Stimulated activated CD4-positive, alpha-beta T cell treated with anti-CD3 and anti-CD28 coated beads, Interleukin-2, amount 100 ng/mL, for 48 hours (primary cell): ENCODE measurements around the gene ARVCF.

Source experiments
- DNase-seq, 2 donors: peaks; one replicate each; pipeline ENCODE4 v3.0.0-alpha.2; 2020

ARVCF gene

DNA sequence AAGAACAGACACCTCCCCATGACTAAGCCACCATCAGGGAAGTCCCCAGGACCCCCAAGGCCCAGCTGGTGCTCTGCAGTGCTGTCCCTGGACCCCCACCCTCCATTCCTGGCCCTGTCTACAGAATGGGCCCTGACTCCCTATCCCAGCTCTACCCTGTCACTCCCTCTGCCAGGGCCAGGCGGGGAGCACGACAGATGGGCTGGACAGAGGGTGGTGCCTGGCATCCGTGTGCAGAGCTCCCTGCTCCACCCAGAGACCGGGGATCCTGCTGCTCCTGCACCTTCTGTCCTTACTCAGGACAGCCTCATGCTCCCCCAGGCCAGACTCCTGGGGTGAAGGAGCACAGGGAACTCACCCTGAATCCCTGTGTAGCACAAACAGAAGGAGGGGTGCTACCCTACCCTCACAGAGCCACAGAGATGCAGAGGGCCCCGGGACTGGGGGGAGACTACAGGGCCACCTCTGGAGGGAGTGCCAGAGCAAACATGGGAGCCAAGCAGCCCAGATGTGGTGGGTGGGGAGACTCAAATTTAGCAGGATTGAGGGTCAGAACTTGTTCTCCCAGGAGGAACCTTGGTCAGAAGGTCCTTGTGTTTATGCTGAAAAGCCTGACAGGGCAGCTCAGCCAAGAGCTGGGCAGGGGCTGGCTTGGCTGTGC, 2.0 kb downstream of the ARVCF start:
- no peak for DNase-seq

DNA sequence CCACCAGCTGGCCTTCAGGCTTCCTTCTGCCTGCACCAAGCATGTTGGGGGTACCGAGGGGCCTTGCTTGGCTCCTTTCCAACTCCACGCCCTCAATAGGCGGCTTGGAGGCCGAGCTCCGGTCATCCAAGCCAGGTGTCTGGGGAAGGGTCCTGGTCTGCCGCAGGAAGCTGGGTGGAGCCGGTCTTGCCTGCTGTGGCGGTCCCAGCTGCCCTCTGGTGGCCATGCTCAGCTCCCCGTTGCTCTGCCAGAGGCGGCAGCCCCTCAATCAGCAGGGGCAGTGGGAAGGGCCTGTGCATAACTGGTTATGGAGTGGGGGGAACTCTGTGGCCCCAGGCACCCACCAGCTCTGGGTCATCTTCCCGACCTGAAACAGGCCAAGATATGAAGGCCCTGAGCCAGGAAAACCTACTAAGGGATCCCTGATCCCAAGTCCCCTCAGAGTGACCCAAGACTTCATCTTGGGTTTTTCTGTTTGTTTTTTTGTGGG, 3.2 kb downstream of the ARVCF start:
- peak in 1 of 2 donors; percentile 22 for DNase-seq

DNA sequence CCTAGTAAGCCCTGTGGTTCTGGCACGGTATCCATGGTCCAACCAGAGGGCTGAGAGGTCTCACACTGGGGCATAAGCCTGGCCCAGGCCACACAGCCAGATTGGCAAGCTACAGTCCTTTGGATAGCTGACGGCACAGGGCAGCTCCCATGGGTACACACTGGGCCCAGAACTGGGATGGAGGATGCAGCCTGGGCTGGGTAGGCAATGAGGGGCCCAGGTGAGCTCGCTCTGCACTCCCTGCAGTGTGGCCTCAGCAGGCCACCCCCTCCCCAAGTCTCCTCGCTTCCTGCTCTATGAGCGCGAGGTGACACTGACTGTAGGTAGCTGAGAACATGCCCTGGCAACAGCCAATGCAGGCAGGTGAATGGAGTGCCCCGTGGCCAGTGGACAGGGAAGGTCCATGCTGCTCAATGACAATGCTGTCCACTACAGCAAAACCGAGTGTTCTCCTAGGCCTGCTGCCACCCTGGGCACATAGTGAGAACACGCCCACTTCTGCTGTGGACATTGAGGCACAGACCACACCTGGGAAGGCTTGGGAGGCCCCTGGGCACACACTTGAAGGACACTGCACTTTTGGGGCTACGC, 3.8 kb downstream of the ARVCF start:
- no peak for DNase-seq

DNA sequence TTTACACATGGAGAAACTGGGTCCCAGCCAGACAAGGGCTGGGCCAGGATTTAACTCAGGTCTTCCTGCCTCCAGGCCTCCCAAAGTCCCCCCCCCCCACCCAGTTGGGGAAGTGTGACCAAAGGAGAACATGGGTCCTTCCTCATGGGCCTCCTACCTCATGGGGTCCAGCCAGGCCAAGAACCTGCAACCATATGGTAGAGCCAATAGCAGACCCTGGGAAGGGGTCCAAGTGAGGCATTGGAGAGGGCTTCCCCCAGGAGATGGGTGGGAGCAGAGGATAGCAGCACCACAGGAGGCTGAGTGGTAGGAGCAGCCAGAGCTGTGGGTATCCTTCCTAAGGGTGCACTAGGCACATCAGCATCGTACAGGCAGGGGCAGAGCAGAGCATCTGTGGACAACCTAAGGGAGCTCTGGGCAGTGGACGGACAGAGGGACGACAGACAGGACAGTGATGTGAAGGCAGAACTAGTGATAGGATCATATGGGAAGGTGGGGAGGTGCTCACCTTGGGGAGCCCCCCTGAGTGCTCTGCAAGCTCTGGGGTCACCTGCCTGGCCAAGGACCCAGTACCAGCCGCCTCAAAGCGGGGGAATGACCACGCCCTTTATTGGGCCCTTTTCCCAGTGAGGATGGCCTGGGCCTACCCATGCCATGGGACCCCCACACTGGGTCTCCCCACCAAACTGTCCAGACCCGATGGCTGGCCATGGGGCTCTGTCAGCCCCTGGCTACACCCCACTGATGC, 4.5 kb downstream of the ARVCF start:
- DNase-seq = no peak

DNA sequence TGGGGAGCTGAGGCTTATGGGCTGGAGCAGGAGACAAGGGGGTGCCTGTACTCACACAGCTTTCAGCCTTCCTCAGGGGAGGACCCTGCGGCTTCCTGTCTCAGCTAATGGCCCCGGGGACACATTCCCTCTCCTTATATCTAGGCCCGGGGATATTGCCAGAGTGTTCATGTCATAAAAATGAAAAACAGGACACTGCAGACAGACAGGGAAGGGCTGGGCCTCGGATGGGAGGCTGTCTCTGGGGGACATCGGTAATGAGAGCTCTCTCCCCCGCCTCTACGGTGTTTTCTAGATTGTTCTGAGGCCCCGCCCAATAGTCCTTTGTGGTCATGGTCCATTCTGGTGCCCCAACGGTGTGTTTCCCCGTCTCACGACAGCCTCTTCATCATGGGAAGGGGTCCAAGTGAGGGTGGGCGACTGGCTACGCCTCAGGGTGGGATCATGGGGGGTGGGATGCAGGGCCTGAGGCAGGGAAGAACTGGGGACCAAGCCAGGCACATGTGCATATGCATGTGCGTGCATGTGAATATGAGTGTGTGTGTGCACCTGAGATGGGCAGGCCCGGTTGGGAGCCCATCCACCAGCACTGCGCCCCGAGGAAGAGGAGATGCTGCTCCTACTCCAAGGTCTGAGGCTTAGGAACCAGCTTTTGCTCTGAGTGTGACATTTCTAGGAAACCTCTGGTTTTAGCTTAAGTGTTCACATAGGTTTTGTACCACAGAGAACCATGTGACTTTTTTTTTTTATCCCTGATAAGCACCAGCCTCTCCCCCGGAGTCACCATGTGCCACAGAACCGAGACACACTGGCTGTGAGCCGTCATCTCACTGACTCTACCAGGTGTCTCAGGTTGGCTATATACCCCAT, 5.3 kb downstream of the ARVCF start:
- DNase-seq = no peak

DNA sequence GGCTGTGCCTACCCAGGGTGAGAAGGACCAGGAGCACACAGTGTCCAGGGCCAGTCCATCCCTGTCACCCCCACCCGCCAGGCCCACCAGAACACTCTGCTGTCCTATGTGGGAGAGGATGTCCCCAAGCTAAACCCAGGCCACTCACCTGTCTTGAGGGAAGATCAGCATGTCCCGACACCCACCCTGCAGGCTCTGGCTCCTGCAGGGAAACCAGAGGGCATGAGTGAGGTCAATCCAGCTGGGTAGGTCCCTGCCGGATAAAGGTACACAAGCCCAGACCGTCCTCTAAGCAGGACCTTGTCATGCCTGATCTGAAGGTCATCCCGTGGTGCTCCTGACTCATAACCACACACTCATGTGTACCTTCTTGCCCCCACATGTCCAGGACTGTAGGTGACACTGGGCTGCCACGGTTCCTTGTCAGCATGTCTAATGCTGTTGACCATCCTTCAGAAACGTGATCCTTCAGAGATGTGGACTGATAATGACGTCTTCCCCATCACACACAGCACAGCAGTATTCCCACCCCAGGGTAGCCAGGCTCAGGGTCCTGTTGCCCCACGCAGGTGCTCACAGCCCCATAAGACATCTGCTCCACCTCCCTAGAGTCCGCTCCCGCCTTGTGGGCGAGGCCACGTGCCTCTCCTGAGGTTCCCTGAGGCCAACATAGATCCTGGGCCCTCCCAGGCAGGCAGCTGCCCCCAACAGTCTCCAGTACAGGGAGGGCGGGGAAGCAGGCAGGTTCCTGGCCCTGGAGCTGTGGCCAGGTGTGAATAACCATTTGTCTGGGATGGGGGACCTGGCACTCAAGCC, 6.1 kb downstream of the ARVCF start:
- DNase-seq = no peak

DNA sequence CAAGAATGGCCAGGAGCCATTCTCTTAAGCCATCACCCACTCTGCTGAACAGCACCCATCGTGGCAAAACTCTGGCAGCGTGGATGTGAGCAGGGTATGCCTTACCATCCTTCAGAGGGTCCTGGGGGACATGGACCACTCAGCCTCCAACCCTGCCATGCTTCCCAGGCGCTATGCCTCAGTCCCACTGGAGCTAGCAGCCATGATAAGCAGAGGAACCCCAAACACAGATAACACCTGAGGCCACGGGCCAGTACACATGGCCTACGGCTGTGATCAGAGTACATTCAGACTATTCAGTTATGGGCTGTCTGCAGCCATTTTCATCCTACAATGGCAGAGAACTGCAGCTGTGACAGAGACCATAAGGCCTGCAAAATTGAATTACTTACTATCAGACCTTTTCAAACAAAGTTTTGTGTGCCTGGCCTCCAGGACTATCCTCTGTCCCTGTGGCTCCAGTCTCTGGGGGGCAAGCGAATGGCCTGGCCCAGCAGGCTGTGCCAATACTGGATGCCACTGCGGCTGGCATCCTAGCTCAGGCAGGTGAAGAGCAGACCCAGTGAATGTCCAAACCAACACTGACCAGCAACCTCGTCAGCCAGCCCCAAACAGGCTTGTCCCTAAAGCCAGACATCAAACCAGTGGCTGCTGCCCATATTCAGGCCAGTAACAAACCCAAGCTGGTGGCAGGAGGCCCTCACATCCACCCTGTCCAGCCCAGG, 6.9 kb downstream of the ARVCF start:
- no peak for DNase-seq

DNA sequence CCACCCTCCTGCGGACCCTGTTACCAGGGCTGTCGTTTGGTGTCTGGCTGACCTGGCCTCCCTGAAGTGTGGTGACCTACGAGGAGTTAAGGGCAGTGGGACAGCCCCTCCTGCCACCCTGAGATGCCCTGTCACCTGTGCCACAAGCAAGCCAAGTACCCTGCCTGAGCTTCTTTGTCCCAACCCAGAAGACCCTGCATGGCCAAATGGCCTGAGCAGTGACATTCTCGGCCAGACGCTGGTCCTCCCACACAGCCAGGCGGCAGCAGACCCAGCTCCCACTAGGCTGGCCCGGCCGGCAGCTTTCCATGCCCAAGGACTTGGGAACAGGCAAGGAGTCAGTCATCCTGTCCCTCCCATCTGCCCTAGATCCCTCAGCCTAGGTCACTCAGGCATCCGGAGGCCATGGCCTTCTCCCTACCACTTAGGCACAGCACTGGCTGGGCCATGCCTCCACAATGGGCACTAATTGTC, 7.6 kb downstream of the ARVCF start:
- no peak for DNase-seq

DNA sequence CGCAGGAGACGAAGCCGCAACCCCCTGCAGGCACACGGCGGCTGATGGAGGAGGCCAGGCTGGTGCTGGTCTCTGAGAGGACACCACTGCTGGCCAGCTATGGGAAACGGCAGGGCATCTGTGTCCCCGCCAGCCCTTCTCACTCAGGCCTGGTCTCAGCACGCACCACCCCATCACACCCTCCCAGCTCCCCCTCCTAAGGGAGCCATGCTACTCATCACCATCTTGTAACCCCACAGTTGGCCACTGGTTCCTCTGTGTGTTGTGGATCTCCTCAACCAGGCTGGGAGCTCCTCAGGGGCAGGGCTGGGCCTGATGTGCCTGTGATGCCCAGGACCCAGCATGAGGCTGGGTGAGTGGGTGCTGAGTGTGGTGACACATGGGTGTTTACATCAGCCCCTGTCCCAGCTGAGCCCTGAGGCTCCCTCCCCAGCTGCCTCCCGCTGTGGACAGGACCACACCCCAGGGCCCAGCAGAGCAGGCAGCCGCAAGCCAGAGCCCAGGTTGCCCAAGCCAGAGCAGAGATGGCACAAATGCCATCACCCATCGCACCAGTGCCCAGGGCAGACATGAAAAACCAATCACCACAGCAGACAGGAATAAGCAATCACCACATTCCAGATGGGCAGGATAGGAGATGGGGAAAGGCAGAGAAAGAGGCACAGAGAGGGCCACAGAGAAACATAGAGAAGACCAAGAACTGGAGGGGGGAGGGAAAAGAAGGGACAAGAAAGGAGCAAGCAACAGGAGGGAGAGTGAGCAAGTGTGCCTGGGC, 8.2 kb downstream of the ARVCF start:
- no peak for DNase-seq

DNA sequence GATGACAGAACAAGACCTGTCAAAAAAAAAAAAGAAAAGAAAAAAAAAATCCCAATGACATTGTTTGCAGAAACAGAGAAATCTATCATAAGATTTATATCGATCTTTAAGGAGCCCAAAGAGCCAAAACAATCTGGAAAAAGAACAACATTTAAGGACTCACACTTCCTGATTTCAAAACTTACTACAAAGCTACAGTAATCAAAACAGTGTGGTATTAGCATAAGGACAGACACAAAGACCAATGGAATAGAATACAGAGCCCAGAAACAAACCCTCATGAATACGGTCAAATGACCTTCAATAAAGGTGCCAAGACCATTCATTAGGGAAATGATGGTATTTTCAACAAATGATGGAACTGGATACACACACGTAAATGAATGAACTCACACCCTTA, 12.2 kb downstream of the ARVCF start:
- no peak for DNase-seq

DNA sequence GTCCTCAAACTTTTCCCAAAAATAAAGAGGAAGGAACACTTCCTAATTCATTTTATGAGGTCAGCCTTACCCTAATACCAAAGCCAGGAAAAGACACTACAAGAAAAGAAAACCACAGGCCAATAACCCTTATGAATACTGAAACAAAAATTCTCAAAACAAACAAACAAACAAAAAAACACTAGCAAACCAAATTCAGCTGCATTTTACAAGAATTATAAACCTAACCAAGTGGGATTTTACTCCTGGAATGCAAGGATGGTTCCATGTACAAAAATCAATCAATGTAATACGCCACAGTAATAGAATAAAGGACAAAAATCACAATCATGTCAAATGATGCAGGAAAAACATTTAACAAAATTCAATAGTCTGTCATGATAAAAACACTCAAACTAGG, 13.3 kb downstream of the ARVCF start:
- DNase-seq = no peak

DNA sequence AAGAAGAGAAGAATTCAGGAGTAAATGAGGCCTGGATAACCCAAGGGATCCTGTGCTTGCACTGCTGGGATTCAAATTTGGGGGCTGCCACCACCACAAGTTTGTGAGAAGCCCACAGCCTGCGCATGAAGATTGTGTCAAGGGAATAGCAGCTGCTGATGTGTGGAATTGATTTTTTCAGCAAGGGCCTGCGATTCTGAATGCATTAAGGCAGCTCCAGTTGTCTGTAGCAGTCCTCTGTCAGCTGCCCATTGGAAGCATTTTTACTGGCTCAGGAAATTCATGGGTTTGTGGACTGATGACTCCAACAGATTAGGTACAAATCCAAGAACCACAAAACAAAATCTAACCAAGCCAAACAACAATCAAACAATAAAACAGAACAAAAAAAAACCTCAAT, 14.0 kb downstream of the ARVCF start:
- DNase-seq = no peak

DNA sequence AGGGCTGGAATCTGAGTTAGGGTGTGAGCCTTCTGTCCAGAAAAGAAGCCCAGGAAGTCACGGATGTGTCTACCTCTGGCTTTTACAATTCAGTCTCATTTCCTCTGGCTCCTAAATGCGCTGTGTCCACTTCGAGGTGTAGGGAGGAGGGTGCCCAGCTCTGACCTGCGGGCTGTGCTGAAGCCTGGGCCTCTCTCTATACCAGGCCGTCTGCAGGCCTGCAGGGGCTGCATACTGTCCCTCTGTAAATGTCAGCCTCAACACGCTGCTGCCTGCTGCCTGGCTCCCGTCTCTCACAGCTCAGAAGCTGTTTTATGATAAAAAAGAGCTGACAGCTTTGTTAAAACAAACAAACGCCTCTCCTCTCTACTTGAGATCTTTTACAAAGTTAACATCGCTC, 14.5 kb downstream of the ARVCF start:
- DNase-seq = no peak

DNA sequence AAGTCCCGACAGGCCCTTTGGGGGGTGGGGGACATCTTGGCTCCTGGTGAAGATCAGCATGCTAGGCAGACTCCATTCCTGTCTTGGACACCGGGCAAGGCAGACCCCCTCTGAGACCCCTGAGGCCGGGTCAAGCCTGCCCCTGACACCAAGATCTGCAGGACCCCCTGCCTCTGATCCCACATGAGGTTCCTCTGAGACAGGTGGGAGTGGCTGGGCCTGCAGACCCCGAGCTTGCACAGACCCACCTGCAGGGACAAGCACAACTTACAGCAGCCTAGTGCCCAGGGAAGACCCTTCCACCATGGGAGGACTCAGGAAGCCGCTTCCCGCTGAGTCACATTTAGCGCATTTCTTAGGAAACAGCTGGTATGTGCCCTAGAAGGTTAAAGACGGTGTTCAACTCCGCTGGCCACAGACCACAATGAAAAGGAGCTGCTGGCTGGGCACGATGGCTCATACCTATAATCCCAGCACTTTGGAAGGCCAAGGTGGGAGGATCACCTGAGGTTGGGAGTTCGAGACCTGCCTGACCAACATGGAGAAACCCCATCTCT, 15.5 kb downstream of the ARVCF start:
- DNase-seq = no peak

DNA sequence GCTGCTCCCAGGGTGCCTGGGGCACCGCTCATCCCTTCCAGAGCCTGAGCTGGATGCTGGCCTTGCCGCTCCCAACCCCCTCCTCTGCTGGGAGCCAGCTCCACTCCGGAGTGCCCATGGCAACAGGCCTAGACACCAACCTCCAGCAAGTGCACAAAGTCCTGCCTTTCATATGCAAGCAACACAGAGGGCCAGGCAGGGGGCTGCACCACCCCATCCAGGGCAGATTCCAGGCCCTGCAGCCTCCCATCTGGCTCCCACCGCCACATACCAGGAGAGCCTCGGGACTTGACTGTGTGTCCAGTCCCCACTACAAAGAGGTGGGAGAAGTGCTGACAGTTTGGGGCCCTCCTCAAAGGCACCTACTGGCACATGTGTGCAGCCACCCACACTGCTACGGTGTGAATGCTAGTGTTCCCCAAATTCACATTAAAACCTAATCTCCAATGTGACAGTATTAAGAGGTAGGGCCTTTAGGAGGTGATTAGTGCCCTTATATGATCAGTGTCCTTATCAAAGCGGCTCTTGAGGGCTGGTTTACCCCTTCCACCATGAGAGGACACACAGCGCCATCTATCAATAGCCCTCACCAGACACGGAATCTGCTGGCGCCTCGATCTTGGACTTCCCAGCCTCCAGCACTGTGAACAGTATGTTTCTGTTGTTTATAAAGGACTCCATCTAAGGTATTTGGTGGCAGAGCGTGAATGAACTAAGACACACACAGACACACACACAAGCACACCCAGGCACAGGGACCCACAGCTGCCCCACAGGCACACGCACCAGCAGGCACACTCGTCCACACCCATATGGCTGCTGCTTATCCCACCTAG, 16.2 kb downstream of the ARVCF start:
- DNase-seq = no peak

DNA sequence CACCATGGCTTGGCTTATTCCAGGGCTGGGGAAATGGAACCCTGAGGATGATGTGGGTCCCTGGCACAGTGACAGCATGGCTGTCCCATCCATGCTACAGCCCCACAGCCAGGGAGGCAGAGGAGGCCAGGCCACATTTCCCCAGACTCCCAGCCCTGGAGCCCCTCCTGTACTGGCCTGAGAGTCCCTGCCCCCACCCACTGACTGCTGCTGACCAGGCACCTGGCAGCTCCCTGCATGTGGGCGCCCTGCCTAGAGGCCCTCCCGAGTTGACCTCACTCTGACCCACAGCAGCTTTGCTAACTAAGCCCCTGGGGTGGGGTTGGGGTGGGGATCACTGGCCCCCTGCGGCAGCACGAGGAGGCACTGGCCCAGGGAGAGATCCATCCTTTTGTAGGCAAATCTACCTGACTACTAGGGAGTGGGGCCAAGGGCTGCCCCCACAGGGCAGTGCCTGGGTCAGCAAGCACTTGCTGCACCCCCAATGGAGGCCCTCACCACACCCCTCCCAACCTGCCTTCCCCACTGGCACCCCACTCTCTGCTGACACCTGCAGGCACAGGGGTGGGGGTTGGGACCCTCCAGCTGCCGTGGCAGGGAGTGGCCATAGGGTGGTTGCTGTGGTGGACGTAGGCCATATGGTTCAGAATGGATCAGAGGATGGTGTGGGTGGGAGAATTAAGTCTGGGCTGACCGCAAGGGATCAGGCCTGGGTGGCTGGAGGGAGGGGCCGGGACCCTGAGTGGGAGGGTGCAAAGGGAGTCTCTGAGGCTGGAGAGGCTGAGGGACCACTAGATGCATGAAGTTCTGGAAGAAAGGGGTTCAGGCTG, 17.4 kb downstream of the ARVCF start:
- no peak for DNase-seq

DNA sequence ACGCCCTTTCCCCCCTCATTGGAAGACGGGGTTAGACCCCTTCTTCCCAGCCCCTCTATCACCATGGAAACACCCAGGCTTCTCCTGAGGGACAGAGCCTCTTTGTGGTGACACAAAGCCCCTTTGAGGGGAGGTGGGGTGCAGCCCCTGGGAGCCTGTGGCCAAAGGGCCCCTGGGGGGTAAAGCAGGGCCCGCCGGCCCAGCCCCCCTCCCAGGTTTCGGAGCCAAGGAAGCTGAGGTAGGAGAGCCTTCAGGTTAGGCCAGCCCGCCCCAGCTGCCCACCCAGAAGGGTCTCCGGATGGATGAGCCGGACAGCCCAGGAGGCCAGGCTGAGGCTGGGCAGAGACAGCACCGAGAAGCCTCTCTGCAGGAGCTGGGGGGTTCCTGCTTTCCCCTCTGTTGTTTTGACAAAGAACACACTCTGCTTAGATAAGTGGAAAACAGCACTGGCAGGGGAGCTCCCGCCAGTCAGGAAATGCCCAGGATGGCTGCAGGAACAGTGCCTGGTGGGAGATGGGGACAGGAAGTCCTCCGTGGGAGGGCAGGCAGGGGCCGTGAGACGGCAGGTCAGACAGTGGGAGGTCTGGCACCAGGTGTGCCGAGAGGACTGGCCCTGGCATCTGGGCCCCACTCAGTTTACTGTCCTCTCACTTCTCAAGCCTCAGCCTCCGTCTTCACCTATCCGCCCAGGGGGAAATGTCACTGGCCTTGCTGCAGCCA, 18.2 kb downstream of the ARVCF start:
- no peak for DNase-seq
